GM21528 (cell line): Measurements from ENCODE around the gene VEGFD.
"Not testable (repeated sequence)": the region's sequence is repeated elsewhere in the genome, so short reads cannot be mapped to it uniquely, and the experiment has no call there.

Experiments
- ATAC-seq: cut with Tn5 transposase; IDR thresholded peaks from one replicate; pipeline ENCODE4 v1.9.1; 2021; ENCODE audit warnings: mild to moderate bottlenecking, moderate library complexity; ENCODE audit not compliant: unreplicated experiment, low FRiP score

Gene VEGFD

GRCh38 chrX:15314472-15314871, 69.7 kb downstream of the VEGFD start:
- no peak for ATAC-seq

- ATAC-seq: no peak
Measured at GRCh38 chrX:15311119-15311518, 73.1 kb downstream of the VEGFD start.

GRCh38 chrX:15310117-15310516, 74.1 kb downstream of the VEGFD start:
- ATAC-seq: no peak

- ATAC-seq: not testable (repeated sequence)
Measured at GRCh38 chrX:15305899-15306298, 78.3 kb downstream of the VEGFD start.

DNA sequence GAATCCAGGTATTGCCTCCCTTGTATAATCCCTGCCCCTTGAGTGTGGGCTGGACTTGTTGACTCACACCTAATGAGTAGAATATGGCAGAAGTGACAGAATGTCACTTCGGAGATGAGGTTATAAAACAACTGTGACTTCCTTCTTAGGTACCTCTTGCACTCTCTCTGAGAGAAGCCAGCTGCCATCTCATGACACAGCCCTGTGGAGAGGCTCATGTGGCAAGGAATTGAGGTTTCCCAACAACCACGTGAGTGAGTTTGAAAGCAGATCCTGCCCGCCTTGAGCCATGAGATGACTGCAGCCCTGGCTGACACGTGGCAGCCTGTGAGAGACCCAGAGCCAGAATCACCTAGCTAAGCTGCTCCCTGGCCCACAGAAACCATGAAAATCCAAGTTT, 82.3 kb downstream of the VEGFD start:
- ATAC-seq: no peak

DNA sequence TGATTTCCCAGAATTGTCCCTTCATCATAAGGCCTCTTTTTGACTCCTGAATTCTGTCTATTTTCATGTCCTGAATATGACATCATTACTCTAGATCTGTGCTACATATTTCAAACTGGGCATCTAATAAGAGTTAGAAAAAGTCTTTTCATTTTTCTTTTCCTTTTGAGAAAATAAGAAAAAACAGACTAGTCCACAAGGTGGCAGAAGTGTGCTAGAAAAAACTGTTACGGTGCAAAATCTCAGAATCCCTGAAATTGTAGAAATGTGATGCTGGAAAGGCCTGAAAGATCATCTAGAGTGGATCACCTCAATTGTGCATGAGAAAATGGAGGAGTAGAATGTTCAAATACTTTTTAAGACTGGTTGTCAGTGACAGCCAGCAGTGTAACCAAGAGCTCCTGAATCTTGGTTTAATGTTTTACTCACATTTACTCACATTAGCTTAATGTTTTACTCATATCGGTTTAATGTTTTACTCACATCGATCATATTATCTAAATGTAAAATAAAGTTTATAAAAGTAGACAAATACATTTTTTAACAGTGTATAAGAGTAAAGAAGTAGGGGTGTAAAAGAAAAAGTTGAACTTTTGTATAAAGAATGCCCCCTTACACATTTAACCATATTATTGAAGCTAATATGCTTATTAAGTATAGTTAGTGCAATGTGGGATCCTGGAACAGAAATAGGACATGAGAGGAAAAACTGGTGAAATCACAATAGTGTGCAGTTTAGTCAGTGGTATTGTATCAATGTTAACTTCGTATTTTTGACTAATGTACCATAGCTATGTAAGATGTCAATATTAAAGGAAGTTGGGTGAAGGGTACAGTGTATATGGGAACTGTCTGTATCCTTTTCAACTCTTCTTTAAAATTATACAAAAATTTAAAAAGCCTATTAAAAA, 84.0 kb downstream of the VEGFD start:
- ATAC-seq: no peak

GRCh38 chrX:15298780-15299179, 85.4 kb downstream of the VEGFD start:
- no peak for ATAC-seq

DNA sequence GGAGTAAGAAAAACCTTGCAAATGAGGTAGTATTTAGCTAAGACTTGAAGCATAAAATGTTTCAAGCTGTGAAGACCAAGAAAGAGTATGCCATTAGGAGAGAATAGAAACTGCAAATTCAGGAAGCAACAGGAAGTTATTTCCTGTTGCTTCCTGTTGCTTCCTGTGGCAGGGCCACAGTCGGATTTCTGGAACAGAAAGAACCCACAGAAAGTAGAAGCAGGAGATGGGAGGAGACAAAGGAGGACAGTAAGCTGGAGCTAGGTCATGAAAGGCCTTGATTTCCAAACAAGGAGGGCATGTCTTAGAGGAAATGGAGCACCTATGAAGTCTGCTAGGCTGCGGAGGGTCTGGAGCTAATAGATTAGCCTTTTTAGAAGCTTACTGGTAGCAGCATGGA, 86.0 kb downstream of the VEGFD start:
- ATAC-seq: no peak
